Skeletal muscle tissue (tissue), 4 donors: ENCODE data around the gene ASXL1. TPM values are rescaled to one million over a fixed set of nuclear protein-coding genes. Genes with fewer than 3 reads are reported as not detected.
A peak's percentile ranks its signal among the peaks of the same experiment; 100 is the strongest.
"Not testable (repeated sequence)": the region's sequence is repeated elsewhere in the genome, so short reads cannot be mapped to it uniquely, and the experiment has no call there.

Experiments
- H3K27ac ChIP-seq: one replicate; pipeline ENCODE4 v1.7.0; 2013; ENCODE audit warnings: mild to moderate bottlenecking, low read depth, low read length, inconsistent platforms
- H3K27me3 ChIP-seq, 3 donors: one replicate each; pipeline ENCODE4 v1.7.0; 2013; ENCODE audit warnings: low read length in 3 of 3; ENCODE audit not compliant: control insufficient read depth in 3 of 3, insufficient read depth in 3 of 3
- H3K36me3 ChIP-seq, 3 donors: one replicate each; pipeline ENCODE4 v1.7.0; 2013; ENCODE audit warnings: low read length in 3 of 3; ENCODE audit not compliant: control insufficient read depth in 3 of 3, insufficient read depth in 3 of 3
- H3K4me1 ChIP-seq, 3 donors: one replicate each; pipeline ENCODE4 v1.7.0; 2013; ENCODE audit warnings: low read length in 3 of 3, mild to moderate bottlenecking in 3 of 3; ENCODE audit not compliant: control insufficient read depth in 3 of 3, insufficient read depth in 3 of 3
- H3K4me3 ChIP-seq, 3 donors: one replicate each; pipeline ENCODE4 v1.7.0; 2013; ENCODE audit warnings: low read length in 3 of 3
- H3K9ac ChIP-seq, 3 donors: one replicate each; pipeline ENCODE4 v1.7.0; 2013; ENCODE audit warnings: low read length in 3 of 3, mild to moderate bottlenecking in 3 of 3, moderate library complexity in 2 of 3, low read depth in 1 of 3
- H3K9me3 ChIP-seq, 3 donors: one replicate each; pipeline ENCODE4 v1.7.0; 2013; ENCODE audit warnings: low read length in 3 of 3; ENCODE audit not compliant: control insufficient read depth in 3 of 3
- total RNA-seq: library from RNA; depleted of rRNA; stranded (reverse); fragments of >200 nt; gene quantifications from one replicate; pipeline ENCODE4 v1.2.3, GENCODE V29; 2014
- donor health status: Osteomylitis.

Gene ASXL1
- 86.1 TPM for total RNA-seq

- Histone ChIP-seq H3K36me3 (no peaks in the 10 kb centered on the region), H3K9me3 (no peaks in the 10 kb centered on the region), H3K27ac (peak within 1 kb of the TSS; percentile 98), H3K4me3 (peak within 1 kb of the TSS; percentile 90 to 99 (median 98)), H3K4me1 (peaks cover 20 to 28% (median 23%) of the 10 kb centered on the region in 3 donors), H3K27me3 (no peaks in the 10 kb centered on the region), H3K9ac (peak within 1 kb of the TSS; percentile 94 to 96 (median 95))
These were observed at the start of gene ASXL1 for GRCh38 chr20:32357869-32358631. Gene ASXL1, plus strand, starts transcription at chr20:32358331. Its CDS starts 445 bp downstream, at chr20:32358776.

- peaks cover 12 to 31% (median 29%) of the 10 kb centered on the region in 3 donors for H3K36me3 ChIP-seq
- H3K4me3 ChIP-seq: no peak overlapping the region
- H3K4me1 ChIP-seq: no peaks in the 10 kb centered on the region
- H3K27ac ChIP-seq: no peak overlapping the region
- H3K27me3 ChIP-seq: no peaks in the 10 kb centered on the region
- no peak overlapping the region for H3K9ac ChIP-seq
- no peaks in the 10 kb centered on the region for H3K9me3 ChIP-seq
These were observed 45.3 kb upstream of the ASXL1 start for GRCh38 chr20:32312718-32313424.

- Histone ChIP-seq H3K9me3 (no peaks in the 10 kb centered on the region), H3K27ac (no peak overlapping the region), H3K27me3 (no peaks in the 10 kb centered on the region), H3K36me3 (peaks cover 14 to 28% (median 28%) of the 10 kb centered on the region in 3 donors), H3K9ac (no peak overlapping the region), H3K4me3 (no peak overlapping the region), H3K4me1 (no peaks in the 10 kb centered on the region)
These were observed 43.4 kb upstream of the ASXL1 start for GRCh38 chr20:32314768-32315167.

GRCh38 chr20:32315399-32315798, 42.7 kb upstream of the ASXL1 start:
- Histone ChIP-seq H3K9me3 (no peaks in the 10 kb centered on the region), H3K36me3 (peaks cover 12 to 21% (median 21%) of the 10 kb centered on the region in 3 donors), H3K9ac (no peak overlapping the region), H3K4me3 (no peak overlapping the region), H3K27me3 (no peaks in the 10 kb centered on the region), H3K27ac (no peak overlapping the region), H3K4me1 (no peaks in the 10 kb centered on the region)

- Histone ChIP-seq H3K4me1 (no peaks in the 10 kb centered on the region), H3K9me3 (no peaks in the 10 kb centered on the region), H3K4me3 (no peak overlapping the region), H3K36me3 (peaks cover 12 to 17% (median 16%) of the 10 kb centered on the region in 3 donors), H3K27ac (no peak overlapping the region), H3K9ac (no peak overlapping the region), H3K27me3 (no peaks in the 10 kb centered on the region)
These were observed 42.2 kb upstream of the ASXL1 start for GRCh38 chr20:32315891-32316290.

GRCh38 chr20:32316667-32317066, 41.5 kb upstream of the ASXL1 start:
- no peaks in the 10 kb centered on the region for H3K9me3 ChIP-seq
- H3K4me3 ChIP-seq: no peak overlapping the region
- no peaks in the 10 kb centered on the region for H3K4me1 ChIP-seq
- H3K36me3 ChIP-seq: peaks cover 12 to 17% (median 14%) of the 10 kb centered on the region in 3 donors
- no peak overlapping the region for H3K9ac ChIP-seq
- no peaks in the 10 kb centered on the region for H3K27me3 ChIP-seq
- H3K27ac ChIP-seq: no peak overlapping the region

GRCh38 chr20:32319100-32319499, 39.0 kb upstream of the ASXL1 start:
- no peaks in the 10 kb centered on the region for H3K4me1 ChIP-seq
- H3K9me3 ChIP-seq: no peaks in the 10 kb centered on the region
- no peak overlapping the region for H3K27ac ChIP-seq
- no peaks in the 10 kb centered on the region for H3K27me3 ChIP-seq
- H3K4me3 ChIP-seq: no peak overlapping the region
- no peak overlapping the region for H3K9ac ChIP-seq
- peaks cover 10 to 11% (median 10%) of the 10 kb centered on the region in 3 donors for H3K36me3 ChIP-seq

- H3K4me1 ChIP-seq: no peaks in the 10 kb centered on the region
- no peak overlapping the region for H3K9ac ChIP-seq
- H3K27me3 ChIP-seq: no peaks in the 10 kb centered on the region
- no peak overlapping the region for H3K27ac ChIP-seq
- H3K9me3 ChIP-seq: no peaks in the 10 kb centered on the region
- peaks cover 10 to 11% (median 10%) of the 10 kb centered on the region in 3 donors for H3K36me3 ChIP-seq
- H3K4me3 ChIP-seq: no peak overlapping the region
These were observed 37.8 kb upstream of the ASXL1 start for GRCh38 chr20:32320305-32320704.

- Histone ChIP-seq H3K27me3 (no peaks in the 10 kb centered on the region), H3K9me3 (no peaks in the 10 kb centered on the region), H3K4me3 (no peak overlapping the region), H3K4me1 (no peaks in the 10 kb centered on the region), H3K27ac (no peak overlapping the region), H3K36me3 (peaks cover 6 to 10% (median 9%) of the 10 kb centered on the region in 3 donors), H3K9ac (no peak overlapping the region)
These were observed 36.7 kb upstream of the ASXL1 start for GRCh38 chr20:32321390-32321789.

GRCh38 chr20:32322260-32322659, 35.9 kb upstream of the ASXL1 start:
- H3K27ac ChIP-seq, H3K4me3 ChIP-seq, H3K4me1 ChIP-seq, H3K36me3 ChIP-seq, H3K9me3 ChIP-seq, H3K27me3 ChIP-seq, H3K9ac ChIP-seq: not testable (repeated sequence)
